22Rv1 (cell line): ENCODE results near the gene TMEM154.

Experiments used
- ZFX ChIP-seq: fragments of 450-650 bp; IDR thresholded peaks from 2 replicates; pipeline ENCODE4 v1.6.1; 2017; ENCODE audit warnings: antibody characterized with exemption, borderline replicate concordance
- TF ChIP-seq, protein P1 (sequence below): fragments of 450-650 bp; IDR thresholded peaks from 2 replicates; pipeline ENCODE4 v1.5.1; 2017; ENCODE audit warnings: mild to moderate bottlenecking

DNA sequence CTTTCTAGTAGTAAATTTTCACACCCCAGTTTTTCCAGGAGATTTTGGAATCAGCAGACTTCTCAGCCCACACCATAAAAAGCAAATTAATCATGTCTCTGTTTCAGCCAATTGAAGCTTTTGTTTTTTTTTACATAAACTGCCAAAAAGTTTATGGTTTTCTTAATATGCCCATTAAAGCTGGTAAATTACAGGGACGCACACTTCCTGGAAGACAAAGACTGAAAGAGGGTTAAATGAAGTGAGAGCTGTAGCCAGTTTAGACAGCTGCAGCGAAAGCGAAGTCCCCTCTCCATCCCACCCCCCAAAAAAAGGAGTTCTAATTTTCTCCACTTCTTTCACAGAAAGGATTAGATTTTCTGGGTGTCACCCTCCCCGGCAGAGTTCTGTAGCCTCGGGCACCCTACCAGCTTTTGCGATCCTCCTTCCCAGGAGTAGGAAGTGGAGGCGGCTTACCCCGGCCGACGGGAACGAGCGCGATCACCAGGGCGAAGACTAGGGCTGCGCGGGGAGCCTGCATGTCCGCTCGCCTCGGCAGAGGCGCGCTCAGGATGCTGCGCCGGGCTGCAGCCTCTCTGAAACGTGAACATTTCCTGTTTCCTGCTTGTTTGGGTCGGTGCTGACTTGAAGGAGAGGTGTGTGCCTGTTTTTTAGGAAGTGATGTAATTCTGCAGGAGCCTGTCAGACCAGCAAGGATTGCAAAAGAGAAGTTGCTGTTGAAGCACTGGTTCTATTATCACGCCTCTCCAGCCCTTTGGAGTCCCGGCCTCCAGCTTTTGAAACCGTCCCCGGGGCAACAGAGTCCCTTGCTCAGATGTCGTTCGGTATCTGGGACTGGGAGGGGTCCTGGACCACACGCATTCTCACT lies at the start of gene TMEM154:
- TF ChIP-seq, protein P1, sequence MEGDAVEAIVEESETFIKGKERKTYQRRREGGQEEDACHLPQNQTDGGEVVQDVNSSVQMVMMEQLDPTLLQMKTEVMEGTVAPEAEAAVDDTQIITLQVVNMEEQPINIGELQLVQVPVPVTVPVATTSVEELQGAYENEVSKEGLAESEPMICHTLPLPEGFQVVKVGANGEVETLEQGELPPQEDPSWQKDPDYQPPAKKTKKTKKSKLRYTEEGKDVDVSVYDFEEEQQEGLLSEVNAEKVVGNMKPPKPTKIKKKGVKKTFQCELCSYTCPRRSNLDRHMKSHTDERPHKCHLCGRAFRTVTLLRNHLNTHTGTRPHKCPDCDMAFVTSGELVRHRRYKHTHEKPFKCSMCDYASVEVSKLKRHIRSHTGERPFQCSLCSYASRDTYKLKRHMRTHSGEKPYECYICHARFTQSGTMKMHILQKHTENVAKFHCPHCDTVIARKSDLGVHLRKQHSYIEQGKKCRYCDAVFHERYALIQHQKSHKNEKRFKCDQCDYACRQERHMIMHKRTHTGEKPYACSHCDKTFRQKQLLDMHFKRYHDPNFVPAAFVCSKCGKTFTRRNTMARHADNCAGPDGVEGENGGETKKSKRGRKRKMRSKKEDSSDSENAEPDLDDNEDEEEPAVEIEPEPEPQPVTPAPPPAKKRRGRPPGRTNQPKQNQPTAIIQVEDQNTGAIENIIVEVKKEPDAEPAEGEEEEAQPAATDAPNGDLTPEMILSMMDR: no peak
- no peak for TF ChIP-seq ZFX
